ENCODE results near the gene IGF2R.

DNA sequence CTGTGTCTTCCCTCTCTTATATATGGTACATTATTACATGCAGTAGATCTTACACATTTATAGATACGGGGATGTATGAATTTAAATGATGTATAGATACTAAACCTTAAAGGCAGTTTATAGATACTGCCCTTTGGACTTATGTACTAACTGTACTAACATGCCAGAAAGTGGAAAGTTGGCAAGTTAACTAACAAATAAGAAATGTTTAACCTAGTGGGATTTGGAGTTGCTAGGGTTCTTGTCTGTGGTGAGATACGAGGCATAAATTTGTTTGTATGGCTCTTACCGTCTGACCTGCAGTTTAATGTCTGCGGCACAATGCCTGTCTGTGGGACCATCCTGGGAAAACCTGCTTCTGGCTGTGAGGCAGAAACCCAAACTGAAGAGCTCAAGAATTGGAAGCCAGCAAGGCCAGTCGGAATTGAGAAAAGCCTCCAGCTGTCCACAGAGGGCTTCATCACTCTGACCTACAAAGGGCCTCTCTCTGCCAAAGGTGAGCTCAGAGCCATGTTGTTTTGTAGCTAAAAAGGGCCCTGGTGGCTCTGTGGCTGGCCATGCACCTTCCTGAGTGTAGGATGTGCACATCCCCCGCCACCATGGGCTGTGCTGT lies 89.8 kb downstream of the IGF2R start:
- TF ChIP-seq POLR2A (IDR thresholded peaks at IDR 0.05; ENCODE audit: low read depth, low read length) (no peak), POLR2AphosphoS5 (IDR thresholded peaks at IDR 0.05; ENCODE audit: low read depth, low read length) (no peak)

Measured in GM12892 (cell line).